ENCODE data around the gene ATP6V0C. TPM values are rescaled to one million over a fixed set of nuclear protein-coding genes. Genes with fewer than 3 reads are reported as not detected.
A peak's percentile ranks its signal among the peaks of the same experiment; 100 is the strongest.

Gene ATP6V0C
- total RNA-seq (100 to 1,000 TPM; 180 to 190 TPM), polyA plus RNA-seq (ENCODE audit: insufficient read depth, low read depth, low replicate concordance) (182 TPM)
- long read RNA-seq, donor 1, transcript ATP6V0C-201 (3 exons, 1,175 nt) = major isoform, 198 of 208 reads
- long read RNA-seq, donor 1, transcript ATP6V0C-202 (2 exons, 1,081 nt) = minor isoform, 10 of 208 reads
- long read RNA-seq, donor 1, partial matches to known transcripts = 0 of 208 reads
- long read RNA-seq, donor 1, other reads (novel, unspliced or antisense) = 0 of 208 reads
- long read RNA-seq, donor 2, transcript ATP6V0C-201 (3 exons, 1,175 nt) = major isoform, 121 of 149 reads
- long read RNA-seq, donor 2, transcript ATP6V0C-202 (2 exons, 1,081 nt) = minor isoform, 15 of 149 reads
- long read RNA-seq, donor 2, partial matches to known transcripts = 13 of 149 reads
- long read RNA-seq, donor 2, other reads (novel, unspliced or antisense) = 0 of 149 reads

DNA sequence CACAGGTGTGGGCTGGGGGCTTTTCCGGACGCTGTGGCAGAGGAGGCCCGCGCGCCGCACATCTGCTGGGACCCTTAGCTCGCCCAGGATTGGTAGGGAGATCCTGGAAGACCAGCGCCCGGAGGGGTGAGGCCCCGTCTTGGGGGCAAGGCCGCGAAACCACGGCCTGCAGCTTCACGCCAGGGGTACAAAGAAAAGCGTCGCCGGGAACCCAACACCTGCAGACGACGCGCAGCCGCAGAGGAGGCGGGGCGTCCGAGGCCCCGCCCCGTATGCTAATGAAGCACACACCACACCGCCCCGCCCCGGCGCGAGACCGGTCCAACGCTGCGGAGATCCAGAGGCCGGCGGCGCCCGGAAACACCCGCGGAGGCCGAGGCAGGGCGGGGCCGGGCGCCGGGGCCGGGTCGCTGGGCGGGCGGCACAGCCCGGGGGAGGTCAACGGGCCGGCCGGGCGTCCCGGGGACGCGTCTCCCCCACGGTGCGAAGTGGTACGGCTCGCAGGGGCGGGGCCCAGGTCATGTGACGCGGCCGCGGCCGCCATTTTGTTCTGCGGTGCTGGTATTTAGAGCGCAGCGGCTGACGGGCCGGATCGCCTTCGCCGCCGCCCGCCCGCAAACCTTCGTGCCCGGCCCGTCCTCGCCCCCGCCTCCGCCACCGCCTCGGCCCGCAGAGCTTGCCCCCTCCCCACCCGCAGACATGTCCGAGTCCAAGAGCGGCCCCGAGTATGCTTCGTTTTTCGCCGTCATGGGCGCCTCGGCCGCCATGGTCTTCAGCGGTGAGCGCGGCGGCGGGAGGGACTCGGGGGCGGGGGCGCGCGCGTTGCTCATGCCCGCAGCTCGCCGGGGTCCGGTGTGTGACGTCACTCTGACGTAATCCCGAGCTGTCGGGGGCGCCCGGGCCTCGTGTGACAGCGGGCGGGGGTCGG is at the start of gene ATP6V0C:
Gene ATP6V0C, plus strand, starts transcription at position 548 of the 928 bp plus-strand sequence. Its CDS starts 152 bp downstream, at position 700.
- WGBS, 2 donors = 0 to 2% methylated on average over 7 to 84 of the region's 122 CpGs
- Histone ChIP-seq H3K4me3 (peak within 1 kb of the TSS; percentile 98 to 99), H3K9me3 (no peaks in the 10 kb centered on the region), H3K4me1 (peaks cover 50% of the 10 kb centered on the region), H3K36me3 (ENCODE audit: low read depth, missing control alignments) (no peaks in the 10 kb centered on the region), H3K27me3 (no peaks in the 10 kb centered on the region), H3K27ac (peak within 1 kb of the TSS; percentile 98 to 99)
- DNase-seq = peak; percentile 96
- intact Hi-C loops (cut with DNase I; ENCODE audit: low total_unique reads) = no loop called here
- TF ChIP-seq, protein P1, sequence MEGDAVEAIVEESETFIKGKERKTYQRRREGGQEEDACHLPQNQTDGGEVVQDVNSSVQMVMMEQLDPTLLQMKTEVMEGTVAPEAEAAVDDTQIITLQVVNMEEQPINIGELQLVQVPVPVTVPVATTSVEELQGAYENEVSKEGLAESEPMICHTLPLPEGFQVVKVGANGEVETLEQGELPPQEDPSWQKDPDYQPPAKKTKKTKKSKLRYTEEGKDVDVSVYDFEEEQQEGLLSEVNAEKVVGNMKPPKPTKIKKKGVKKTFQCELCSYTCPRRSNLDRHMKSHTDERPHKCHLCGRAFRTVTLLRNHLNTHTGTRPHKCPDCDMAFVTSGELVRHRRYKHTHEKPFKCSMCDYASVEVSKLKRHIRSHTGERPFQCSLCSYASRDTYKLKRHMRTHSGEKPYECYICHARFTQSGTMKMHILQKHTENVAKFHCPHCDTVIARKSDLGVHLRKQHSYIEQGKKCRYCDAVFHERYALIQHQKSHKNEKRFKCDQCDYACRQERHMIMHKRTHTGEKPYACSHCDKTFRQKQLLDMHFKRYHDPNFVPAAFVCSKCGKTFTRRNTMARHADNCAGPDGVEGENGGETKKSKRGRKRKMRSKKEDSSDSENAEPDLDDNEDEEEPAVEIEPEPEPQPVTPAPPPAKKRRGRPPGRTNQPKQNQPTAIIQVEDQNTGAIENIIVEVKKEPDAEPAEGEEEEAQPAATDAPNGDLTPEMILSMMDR (IDR thresholded peaks at IDR 0.05) = peak in 1 of 3 experiments; percentile 8
- peak; percentile 65 for TF ChIP-seq POLR2A (IDR thresholded peaks at IDR 0.05)

DNA sequence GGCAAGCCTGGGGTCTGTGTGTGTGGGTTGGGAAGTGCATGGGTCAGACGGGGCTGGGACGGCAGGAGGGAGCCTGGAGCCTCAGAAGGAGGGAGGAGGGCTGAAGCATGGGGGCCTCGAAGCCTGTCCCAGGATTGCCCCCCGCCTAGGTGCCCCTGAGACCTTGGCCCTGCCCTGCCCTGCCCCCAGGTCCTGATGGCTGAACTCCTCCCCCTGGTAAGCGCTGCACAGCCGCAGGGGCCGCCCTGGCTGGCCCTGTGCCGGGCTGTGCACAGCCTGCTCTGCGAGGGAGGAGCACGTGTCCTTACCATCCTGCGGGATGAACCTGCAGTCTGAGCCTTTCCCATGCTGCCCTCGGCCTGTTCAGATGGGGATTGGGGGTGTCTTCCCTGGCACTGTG is 49.4 kb upstream of the ATP6V0C start:
- WGBS, 2 donors = 63 to 84% methylated on average over 2 to 12 of the region's 12 CpGs

DNA sequence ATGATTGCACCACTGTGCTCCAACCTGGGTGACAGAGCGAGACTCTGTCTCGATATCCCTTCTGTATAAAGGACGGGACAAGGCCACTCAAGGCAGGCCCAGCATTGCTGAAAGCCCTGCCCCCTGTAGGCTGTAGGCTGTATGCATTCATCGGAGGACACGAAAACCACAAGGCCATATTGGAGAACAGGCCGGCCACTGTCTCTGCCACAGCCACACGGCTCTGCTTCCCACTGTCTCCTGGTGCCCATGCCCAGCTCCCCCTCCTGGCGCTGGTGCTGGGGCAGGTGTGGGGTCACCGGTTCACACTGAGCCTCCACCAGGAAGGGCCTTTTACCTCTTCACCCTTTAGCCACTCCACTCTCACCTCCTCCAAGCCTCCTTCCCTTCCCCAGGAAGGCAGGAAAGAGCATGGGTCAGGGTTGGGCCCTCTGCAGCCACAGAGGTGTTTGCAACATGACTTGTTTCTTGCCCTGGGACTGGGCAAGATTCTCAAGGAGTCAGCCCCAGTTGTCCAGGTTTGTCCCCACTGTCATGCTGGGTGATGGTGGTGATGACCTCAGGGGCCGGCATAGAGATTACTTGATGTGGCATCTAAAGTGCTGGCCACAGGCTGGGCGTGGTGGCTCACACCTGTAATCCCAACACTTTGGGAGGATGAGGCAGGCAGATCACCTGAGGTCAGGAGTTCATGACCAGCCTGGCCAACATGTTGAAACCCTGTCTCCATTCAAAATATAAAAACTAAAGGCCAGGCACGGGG is 47.9 kb upstream of the ATP6V0C start:
- DNase-seq = no peak

More for the DNA sequence above, 49.4 kb upstream of the ATP6V0C start:
- H3K36me3 ChIP-seq (ENCODE audit: low read depth, missing control alignments) = no peaks in the 10 kb centered on the region
- H3K4me1 ChIP-seq = peaks cover 20% of the 10 kb centered on the region
- TF ChIP-seq POLR2A (IDR thresholded peaks at IDR 0.05) = no peak
- TF ChIP-seq, protein P1 (IDR thresholded peaks at IDR 0.05) = no peak
- H3K9me3 ChIP-seq = no peaks in the 10 kb centered on the region
- H3K27me3 ChIP-seq = no peaks in the 10 kb centered on the region
- DNase-seq = no peak
- H3K4me3 ChIP-seq = no peak overlapping the region
- no peak overlapping the region for H3K27ac ChIP-seq
- intact Hi-C loops (cut with DNase I; ENCODE audit: low total_unique reads) = no loop called here

More for the DNA sequence above, 47.9 kb upstream of the ATP6V0C start:
- H3K27ac ChIP-seq = no peak overlapping the region
- TF ChIP-seq POLR2A (IDR thresholded peaks at IDR 0.05) = no peak
- TF ChIP-seq, protein P1 (IDR thresholded peaks at IDR 0.05) = no peak
- WGBS, 2 donors = 87 to 88% methylated on average over 8 to 12 of the region's 12 CpGs
- H3K9me3 ChIP-seq = no peaks in the 10 kb centered on the region
- intact Hi-C loops (cut with DNase I; ENCODE audit: low total_unique reads) = no loop called here
- no peak overlapping the region for H3K4me3 ChIP-seq
- H3K4me1 ChIP-seq = peaks cover 22% of the 10 kb centered on the region
- no peaks in the 10 kb centered on the region for H3K27me3 ChIP-seq
- H3K36me3 ChIP-seq (ENCODE audit: low read depth, missing control alignments) = no peaks in the 10 kb centered on the region

Measured in testis (tissue), 5 donors.